A204.1 (cell line): ENCODE results near the gene PF4V1.

Experiments
- FAIRE-seq: peaks from 2 replicates; lab custom pipeline; 2012; peaks lifted over from hg19 to GRCh38; lab: Jason Lieb, UNC

The PF4V1 gene, protein sequence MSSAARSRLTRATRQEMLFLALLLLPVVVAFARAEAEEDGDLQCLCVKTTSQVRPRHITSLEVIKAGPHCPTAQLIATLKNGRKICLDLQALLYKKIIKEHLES

DNA sequence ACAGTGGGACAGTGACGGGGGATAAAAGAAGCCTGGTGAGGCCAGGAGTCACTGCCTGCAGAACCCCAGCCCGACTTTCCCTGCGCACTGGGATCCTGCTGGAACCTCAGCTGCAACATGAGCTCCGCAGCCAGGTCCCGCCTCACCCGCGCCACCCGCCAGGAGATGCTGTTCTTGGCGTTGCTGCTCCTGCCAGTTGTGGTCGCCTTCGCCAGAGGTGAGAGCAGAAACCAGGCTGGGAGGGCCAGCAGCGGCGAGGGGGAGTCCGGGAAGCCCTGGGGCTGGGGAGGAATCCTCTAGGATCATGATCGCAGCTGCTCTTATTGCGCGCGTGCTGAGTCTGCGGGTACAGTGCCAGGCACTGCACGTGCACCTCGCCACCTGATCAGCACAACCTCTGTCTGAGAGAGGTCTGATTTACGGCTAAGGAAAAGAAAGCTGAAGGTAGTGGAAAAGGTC is at the start of gene PF4V1:
TSS of gene PF4V1 (plus strand) at position 51 of the 459 bp plus-strand sequence. CDS start at position 118, 67 bp downstream.
- FAIRE-seq, result no peak

DNA sequence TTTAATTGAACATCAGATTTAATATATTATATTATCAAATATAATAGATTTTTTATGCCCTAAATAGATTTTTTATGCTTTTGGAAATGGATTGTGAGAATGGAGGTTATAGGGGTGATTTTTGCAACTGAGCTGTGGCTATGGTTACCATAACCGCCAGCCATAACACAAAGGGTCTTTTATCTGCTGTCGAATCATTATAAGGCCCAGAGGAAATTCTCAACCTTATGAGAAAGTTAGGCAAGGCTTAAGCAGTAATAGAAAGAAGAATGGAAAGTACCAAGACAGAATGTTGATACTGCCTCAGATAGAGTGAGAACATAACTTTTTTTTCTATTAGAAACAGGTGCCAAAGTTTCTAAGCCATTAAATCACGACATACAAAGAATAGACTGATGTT is 42.9 kb upstream of the PF4V1 start:
- FAIRE-seq, result no peak

GRCh38 chr4:73811841-73812240 is 41.3 kb upstream of the PF4V1 start:
- no peak for FAIRE-seq

DNA sequence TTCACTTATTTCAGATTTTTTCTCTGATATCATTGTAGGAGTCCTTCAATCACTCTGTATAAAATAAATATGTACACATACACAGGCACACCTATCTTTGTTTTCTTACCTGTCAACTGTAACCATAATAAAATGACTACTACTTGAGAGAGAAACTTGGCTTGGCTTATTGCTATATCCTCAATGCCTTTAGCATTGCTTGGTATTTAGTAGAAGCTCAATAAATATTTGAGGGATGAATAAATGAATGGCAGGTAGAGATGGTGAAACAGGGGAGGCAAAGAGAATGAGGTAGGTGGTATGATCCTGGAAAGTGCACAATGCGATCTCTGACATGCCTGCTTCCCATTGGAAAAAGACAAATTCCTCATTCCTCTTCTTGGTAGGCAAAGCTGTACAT is 38.4 kb upstream of the PF4V1 start:
- no peak for FAIRE-seq

- no peak for FAIRE-seq
Measured at GRCh38 chr4:73815145-73815544, 38.0 kb upstream of the PF4V1 start.

DNA sequence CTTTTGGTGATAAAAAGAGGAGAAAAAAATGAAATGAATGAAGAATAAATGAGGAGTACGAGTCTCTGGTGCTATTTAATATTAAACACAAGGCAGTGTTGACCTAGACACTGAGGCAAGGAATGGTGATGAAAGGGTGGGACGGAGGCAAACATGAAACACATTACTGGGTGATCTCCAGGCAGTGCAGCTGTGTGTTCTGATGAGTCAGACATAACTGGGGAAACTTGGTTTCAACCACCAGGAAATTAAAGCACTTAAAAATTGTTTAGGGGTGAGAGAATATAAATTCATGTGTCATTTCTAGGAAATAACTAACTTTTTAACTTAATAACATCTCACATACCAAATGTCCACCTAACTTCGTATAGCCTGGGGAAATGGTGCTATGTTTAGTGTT is 36.3 kb upstream of the PF4V1 start:
- no peak for FAIRE-seq

DNA sequence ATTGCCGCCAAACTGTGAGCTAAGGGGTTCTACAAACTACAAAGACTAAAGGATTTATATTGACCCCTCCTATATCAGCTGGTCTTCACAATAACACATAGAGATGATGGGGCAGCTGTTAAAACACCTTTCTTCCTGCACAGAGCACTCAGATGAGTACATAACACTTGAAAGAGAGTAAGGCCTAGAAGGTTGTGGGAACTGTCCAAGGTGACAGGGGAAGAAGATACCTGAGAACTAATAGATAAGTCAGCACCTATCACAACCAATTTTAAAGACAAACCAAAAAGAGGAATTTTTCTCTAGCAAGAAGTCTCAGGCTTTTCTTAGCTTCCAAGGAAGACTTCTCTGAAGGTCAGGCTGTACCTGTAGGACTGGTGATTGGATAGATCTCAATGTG is 35.8 kb upstream of the PF4V1 start:
- no peak for FAIRE-seq

DNA sequence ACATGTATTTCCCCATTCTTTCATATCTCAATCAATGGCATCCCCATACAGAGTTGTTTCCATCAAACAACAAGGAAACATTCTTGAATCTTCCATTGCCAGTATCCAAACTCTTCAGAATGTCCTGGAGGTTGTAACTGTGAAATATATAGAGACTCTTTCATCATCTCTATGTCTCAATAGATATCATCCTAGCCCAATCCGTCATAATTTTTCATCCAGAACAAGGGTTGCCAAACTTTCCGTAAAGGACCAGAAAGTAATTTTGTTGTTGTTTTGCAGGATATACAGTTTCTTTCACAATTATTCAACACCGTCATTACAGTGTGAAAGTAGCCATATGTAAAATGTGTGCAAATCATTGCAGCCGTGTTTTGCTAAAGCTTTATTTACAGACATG is 31.8 kb upstream of the PF4V1 start:
- FAIRE-seq, result no peak

DNA sequence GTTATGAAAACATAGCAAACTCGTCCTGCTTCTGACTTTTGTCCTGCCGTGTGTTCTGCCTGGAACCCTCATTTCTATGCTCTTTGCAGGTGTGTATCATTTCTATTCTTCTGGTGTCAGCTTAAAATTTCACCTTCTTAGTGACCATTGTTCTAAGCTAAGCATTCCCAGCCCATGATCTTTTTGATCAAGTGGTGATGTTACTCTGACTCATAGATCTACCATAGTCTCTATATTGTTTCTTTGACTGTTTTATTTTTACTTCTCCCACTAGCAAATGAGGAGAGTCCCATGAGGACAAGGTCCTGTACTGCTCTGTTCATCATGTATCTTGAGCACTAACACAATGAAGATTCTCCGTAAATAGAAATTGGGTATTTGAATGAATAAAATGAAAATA is 30.7 kb upstream of the PF4V1 start:
- FAIRE-seq, result no peak

DNA sequence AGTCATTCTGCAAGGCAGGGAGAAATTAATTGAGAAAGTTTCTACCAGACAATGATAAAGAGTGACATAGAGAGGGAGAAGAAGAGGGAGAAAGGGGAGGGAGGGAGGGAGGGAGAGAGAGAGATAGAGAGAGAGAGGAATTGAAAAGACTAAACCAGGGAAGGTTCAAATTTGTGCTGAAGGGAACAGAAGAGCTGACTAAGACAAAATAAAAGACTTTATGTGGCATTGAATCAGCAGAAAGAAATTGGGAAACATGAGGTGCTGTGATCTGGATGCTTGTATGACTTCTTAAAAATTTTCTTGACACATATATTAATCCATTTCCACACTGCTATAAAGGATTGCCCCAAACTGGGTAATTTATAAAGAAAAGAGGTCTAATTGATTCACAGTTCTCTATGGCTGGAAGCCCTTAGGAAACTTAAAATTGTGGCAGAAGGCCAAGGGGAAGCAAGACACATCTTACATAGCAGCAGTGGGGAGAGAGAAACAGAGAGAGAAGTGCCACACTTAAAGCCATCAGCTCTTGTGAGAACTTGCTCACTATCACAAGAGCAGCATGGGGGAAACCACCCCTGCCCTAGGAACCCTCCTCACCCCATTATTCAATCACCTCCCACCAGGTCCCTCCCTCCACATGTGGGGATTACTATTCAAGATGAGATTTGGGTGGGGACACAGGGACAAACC is 30.1 kb upstream of the PF4V1 start:
- FAIRE-seq, result no peak

GRCh38 chr4:73823760-73824159 is 29.3 kb upstream of the PF4V1 start:
- no peak for FAIRE-seq

- no peak for FAIRE-seq
Measured at GRCh38 chr4:73828956-73829355, 24.1 kb upstream of the PF4V1 start.

DNA sequence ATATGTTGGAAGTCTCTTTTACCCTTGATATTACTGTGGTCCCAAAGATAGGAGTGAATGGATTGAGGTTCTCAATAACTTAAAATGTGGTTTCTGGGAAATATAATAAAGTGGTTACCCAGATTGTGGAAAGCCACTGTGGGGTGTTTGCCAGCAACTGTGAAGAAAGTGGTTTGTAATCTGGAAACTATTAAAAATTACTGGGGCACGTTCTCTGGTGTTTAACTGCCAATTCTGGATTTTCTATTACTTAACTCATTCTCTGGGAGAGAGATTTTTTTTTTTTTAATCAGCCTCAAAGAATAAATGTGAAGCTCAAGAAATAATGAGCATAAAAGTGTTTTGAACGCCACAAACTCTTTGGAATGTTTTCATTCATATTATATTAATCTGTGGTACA is 21.5 kb upstream of the PF4V1 start:
- no peak for FAIRE-seq

DNA sequence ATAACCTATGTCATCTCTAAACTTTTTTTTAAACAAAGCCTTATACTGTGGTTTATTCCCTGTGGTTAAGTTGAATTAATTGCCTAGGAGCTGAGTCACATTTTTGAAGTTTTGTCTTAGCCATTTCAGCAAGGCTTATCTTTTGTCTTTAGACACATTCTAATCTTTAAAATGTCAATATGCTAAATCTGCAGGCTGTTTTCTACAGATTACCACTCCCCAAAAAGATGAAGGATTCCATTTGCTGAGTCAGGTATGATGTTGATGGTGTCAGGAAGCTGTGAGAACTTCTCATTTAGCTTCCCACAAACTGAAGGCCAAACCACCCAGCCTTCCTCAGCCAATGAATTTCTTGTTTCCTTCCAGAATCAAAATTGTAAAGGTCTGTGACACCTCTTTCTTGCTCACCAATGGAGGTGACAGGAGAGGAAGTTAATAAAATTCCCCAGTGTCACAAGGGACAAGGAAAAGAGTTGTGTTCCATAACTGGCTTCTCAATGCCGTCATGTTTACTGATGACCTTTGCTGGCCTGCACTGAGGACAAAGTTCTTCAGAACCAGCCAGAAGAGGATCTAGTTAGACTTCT is 20.4 kb upstream of the PF4V1 start:
- no peak for FAIRE-seq

- FAIRE-seq, result no peak
Measured at GRCh38 chr4:73836373-73837279, 16.5 kb upstream of the PF4V1 start, which contains the start of gene CXCL6. CXCL6 (plus strand) TSS chr4:73836678; CDS start chr4:73836751, 73 bp downstream.

- no peak for FAIRE-seq
Measured at GRCh38 chr4:73839071-73839470, 14.0 kb upstream of the PF4V1 start.

DNA sequence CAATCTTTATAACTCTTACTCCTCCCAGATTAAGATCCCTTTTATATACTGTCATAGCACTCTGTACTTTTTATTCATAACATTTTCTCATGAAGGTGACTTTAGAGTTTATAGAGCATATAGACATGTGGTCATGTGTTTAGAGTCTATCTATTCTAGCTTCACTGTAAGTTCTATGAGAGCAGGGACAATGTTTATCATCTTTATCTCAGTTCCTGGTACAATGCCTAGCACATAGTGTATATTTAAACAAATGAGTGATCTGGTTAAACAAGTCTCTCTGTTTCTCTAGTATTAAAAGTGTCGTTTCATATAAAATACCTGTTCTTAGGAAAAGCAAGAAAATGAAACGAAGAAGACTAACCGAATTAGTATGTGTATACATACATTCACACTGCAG is 13.4 kb upstream of the PF4V1 start:
- FAIRE-seq, result no peak

DNA sequence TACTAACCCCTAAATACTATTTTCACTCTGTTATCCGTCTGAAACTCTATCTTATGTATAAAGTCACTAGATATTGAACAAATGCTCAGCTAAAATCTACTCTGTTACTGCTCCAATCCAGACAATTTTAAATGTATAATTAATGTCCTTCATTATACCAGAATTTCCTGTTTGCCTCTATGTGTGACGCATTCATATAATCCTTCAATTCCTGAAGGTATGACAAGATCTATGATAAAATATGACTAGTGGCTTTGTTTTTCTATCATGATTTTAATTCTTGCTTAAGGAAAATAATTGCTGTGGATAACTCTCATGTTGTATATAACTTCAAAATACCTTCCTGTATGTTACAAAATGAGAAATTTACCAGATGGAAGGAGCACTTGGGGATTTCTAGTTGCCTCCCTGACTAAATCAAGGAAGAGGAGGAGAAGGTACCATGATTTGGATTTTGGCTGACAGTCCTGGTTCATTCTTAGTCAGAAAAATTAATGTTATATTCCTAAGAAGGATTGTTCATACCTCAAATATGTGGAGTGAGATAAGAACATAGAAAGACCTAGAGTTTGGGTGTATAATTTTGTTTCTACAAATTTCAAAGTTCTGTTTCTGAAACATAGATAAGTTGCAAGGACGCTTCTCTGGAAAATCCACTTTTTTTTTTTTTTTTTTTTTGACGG is 11.7 kb upstream of the PF4V1 start:
- no peak for FAIRE-seq

GRCh38 chr4:73842696-73843095 is 10.4 kb upstream of the PF4V1 start:
- no peak for FAIRE-seq

- no peak for FAIRE-seq
Measured at GRCh38 chr4:73843369-73843768, 9.7 kb upstream of the PF4V1 start.

DNA sequence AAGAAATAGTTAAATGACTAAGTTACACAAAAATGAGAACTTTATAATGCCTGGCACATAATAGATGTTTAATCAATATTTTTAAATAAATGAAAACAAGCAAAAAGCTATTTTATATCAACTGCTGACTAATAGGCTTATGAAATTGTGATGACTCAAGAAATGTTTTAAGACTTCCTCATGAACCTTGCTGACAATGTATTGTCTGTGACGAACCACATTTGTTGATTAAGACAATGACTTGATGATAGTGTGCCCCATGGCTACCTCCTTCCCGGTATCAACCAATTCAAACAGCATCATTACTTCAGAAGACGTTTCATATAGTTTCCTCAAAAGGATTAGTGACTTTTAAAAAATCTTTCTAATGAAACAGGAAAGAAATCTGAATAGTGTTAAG is 8.8 kb upstream of the PF4V1 start:
- FAIRE-seq, result no peak

- FAIRE-seq, result no peak
Measured at GRCh38 chr4:73844806-73845205, 8.3 kb upstream of the PF4V1 start.
